ENCODE measurements around the gene TCAF1.
"Not testable (repeated sequence)": the region's sequence is repeated elsewhere in the genome, so short reads cannot be mapped to it uniquely, and the experiment has no call there.

- TF ChIP-seq CTCF (IDR thresholded peaks at IDR 0.05); EZH2 (IDR thresholded peaks at IDR 0.05; ENCODE audit: borderline replicate concordance, insufficient read depth, low read depth, low read length, poor library complexity, severe bottlenecking): not testable (repeated sequence)
These were observed 77.5 kb downstream of the TCAF1 start for GRCh38 chr7:143824295-143825135.
